ENCODE data around the gene SLC6A3.

Gene SLC6A3

GRCh38 chr5:1404062-1404461, 41.2 kb downstream of the SLC6A3 start:
- no peak for DNase-seq

- DNase-seq: no peak
Measured at GRCh38 chr5:1402611-1403255, 42.5 kb downstream of the SLC6A3 start.

- no peak for DNase-seq
Measured at GRCh38 chr5:1401536-1402138, 43.6 kb downstream of the SLC6A3 start.

DNA sequence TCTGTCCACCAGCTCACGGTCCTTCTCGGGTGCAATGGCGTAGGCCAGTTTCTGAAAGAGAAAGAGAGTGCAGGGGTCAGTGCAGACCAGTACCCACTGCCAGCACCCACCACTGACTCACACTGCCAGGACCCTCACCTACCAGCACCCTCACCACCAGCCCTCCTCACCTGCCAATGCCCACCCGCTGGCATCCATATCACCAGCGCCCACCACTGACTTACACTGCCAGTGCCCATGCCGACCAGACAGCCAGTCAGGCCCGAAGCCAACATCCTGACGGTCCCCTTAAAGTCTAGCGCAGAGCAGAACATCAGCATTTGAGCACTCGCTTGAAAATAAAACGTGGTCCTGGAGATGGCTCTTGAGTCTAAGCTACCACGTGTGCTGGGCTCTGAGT, 44.3 kb downstream of the SLC6A3 start:
- no peak for DNase-seq

- DNase-seq: no peak
Measured at GRCh38 chr5:1400211-1400855, 44.9 kb downstream of the SLC6A3 start.

- DNase-seq: no peak
Measured at GRCh38 chr5:1399737-1400136, 45.5 kb downstream of the SLC6A3 start.

GRCh38 chr5:1396293-1396816, 48.9 kb downstream of the SLC6A3 start:
- DNase-seq: no peak

GRCh38 chr5:1394881-1395860, 50.1 kb downstream of the SLC6A3 start:
- no peak for DNase-seq

DNA sequence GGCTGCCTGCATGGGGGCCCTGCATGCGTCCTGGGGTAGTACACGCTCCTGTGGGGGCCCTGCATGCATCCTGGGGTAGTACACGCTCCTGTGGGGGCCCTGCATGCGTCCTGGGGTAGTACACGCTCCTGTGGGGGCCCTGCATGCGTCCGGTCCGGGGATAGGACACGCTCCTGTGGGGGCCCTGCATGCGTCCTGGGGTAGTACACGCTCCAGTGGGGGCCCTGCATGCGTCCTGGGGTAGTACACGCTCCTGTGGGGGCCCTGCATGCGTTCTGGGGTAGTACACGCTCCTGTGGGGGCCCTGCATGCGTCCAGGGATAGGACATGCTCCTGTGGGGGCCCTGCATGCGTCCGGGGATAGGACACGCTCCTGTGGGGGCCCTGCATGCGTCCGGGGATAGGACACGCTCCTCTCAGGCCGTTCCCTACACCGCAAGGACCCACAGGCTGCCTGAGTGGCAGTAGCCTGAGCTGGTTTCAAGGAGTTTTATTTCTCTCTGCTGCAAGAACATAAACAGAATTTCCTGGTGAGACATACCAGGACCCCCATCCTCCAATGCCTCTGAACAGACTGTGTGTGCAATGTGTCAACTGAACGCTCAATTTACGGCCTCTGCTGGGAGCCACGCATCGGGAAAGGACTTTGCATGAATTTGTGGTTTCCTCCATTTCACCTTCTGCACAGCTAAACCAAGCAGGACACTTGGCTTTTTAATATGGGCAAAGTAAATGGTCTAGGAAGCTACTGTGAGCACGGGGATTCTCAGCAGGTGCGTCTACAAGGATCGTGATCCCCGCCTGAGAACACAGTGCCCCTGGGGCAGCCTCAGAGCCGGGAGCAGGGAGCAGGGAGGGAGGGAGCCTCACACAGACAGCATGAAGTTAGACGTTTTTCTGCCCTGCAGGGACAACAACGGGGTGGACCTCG, 51.4 kb downstream of the SLC6A3 start:
- no peak for DNase-seq

DNA sequence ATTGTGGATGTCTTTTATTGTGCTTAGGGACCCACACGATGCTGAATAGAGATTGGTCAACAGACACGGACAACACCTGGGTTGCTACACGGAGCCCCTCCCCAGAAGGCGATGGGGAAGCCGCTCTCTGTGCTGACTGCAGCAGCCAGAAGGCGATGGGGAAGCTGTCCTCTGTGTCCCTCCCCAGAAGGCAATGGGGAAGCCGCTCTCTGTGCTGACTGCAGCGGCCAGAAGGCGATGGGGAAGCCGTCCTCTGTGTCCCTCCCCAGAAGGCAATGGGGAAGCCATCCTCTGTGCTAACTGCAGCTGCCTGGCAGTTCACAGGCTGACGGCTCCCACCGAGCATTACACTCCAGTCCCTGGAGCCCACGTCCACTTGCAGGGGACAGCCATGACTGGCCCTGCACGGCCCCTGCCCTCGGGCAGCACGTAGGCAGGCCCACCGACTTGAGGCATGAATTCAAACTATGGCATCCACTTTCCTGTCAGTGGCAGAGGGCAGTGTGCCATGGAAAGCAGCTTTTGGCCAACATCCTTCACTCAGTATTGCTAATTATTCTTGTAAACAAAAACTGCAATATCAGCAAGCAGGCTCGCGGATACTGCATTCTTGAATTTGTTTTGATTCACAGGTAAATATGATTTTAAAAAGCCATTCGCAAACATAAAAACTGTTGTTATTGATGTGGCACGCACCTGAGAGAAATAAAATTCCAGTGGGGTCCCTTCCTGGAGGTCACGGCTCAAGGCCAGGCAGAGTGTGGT, 52.3 kb downstream of the SLC6A3 start:
- DNase-seq: no peak

- no peak for DNase-seq
Measured at GRCh38 chr5:1392261-1392660, 53.0 kb downstream of the SLC6A3 start.

DNA sequence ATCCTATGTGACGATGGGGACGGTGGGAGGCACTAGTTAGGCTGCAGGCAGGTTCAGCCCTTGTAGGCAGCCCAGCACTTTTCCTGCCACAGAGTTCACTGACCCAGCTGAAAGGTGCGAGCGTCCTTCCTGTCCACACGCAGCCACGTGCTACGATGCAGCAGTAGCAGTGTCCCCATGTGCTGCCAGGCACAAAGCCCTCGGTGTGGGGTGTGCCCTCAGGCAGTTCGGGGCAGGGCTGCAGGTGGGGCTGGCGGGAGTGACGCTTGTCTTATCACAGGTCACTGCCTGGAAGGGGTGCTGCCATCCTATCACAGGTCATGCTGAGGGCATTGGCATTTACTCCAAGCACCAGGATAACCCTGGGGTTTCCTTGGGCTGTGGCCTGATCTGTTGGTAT, 53.5 kb downstream of the SLC6A3 start:
- no peak for DNase-seq

- no peak for DNase-seq
Measured at GRCh38 chr5:1390861-1391600, 54.2 kb downstream of the SLC6A3 start.

DNA sequence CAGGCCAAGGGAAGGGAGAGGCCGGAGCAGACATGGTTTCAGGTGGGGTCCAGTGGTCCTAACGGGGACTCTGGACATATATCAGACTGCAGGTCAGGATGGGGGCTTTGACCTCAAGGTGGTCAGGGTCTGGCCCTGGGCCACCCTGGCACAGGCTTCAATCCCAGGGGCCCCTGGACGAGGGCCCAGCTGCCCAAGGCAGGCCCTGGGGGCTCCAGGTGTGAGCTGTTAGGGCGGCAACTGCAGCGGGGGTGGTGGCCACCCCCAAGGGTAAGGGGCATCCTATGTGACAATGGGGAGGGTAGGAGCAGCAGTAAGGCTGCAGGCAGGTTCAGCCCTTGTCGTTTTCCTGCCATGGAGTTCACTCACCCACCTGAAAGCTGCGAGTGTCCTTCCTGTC, 54.9 kb downstream of the SLC6A3 start:
- DNase-seq: no peak

DNA sequence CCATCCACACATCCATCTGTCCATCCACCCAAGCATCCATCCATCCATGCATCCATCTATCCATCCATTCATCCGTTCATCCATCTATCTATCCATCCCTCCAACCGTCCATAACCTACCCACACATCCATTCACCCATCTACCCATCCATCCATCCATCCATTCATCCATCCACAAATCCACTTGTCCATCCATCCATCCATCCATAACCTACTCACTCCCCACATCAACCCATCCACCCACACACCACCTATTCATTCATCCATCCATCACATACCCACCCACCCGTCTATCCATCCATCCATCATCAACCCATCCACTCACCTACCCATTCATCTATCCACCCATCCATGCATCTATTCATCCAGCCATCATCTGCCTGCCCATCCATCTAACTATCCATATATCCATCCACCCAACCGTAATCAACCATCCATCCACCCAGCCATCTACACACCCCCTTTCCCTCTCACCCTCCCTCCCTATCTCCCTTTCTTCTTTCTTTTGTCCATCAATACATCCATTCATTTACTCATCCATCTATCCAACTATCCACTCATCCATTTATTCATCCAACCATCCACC, 56.8 kb downstream of the SLC6A3 start:
- DNase-seq: no peak

DNA sequence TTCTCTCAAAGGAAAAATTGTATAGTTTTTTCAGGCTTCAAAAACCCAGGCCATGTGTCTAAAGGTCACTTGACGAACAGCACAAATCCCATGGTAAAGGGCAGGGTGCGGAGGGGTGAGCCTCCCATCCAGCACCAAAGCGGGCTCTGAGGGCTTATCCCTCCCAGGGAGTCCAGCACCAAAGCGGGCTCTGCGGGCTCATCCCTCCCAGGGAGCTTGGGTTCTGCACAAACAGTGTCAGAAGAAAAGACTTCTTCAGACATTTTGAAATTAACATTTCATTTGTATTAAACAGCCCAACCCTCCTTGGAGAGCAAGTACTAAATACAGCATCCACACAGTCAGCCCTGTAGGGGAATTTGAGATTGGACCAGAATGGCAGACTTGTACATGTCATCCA, 57.4 kb downstream of the SLC6A3 start:
- DNase-seq: no peak

DNA sequence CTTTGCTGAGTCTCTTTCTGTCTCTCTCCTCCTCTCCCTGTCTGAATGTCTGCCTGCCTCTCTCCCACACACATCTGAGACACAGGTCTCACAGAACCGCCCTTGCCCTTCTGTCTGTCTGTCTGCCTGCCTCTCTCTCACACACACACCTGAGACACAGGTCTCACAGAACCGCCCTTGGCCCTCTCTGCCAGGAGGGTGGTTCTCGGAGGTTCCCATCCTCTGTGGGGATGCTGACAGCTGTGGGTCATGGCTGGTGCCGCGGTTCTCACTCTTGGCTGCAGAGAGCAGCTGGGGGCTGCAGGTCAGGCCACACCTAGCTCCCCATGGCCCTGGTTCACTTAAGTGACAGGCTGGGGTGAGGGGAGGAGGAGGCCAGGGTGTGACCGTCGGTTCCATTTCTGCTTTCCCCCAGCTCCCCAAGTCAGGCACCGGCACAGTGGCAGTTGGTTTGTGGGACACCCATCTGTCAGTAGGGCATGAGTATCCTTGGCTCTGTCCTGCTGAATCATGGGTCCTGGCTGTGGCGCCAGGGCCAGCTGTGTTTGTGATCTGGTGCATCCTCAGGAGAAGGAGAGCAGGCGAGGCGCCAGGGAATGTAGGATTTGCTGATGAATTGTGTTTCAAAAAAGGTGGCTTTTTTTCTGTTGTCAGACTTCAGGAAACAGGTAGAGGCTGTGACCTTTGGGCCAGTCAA, 58.0 kb downstream of the SLC6A3 start:
- no peak for DNase-seq

GRCh38 chr5:1386274-1386717, 58.9 kb downstream of the SLC6A3 start:
- DNase-seq: no peak
